ENCODE data around the gene TTLL3.
"Not testable (repeated sequence)": the region's sequence is repeated elsewhere in the genome, so short reads cannot be mapped to it uniquely, and the experiment has no call there.

Gene TTLL3, protein sequence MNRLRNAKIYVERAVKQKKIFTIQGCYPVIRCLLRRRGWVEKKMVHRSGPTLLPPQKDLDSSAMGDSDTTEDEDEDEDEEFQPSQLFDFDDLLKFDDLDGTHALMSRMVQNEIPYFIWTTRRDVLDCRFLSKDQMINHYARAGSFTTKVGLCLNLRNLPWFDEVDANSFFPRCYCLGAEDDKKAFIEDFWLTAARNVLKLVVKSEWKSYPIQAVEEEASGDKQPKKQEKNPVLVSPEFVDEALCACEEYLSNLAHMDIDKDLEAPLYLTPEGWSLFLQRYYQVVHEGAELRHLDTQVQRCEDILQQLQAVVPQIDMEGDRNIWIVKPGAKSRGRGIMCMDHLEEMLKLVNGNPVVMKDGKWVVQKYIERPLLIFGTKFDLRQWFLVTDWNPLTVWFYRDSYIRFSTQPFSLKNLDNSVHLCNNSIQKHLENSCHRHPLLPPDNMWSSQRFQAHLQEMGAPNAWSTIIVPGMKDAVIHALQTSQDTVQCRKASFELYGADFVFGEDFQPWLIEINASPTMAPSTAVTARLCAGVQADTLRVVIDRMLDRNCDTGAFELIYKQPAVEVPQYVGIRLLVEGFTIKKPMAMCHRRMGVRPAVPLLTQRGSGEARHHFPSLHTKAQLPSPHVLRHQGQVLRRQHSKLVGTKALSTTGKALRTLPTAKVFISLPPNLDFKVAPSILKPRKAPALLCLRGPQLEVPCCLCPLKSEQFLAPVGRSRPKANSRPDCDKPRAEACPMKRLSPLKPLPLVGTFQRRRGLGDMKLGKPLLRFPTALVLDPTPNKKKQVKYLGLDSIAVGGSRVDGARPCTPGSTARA

DNA sequence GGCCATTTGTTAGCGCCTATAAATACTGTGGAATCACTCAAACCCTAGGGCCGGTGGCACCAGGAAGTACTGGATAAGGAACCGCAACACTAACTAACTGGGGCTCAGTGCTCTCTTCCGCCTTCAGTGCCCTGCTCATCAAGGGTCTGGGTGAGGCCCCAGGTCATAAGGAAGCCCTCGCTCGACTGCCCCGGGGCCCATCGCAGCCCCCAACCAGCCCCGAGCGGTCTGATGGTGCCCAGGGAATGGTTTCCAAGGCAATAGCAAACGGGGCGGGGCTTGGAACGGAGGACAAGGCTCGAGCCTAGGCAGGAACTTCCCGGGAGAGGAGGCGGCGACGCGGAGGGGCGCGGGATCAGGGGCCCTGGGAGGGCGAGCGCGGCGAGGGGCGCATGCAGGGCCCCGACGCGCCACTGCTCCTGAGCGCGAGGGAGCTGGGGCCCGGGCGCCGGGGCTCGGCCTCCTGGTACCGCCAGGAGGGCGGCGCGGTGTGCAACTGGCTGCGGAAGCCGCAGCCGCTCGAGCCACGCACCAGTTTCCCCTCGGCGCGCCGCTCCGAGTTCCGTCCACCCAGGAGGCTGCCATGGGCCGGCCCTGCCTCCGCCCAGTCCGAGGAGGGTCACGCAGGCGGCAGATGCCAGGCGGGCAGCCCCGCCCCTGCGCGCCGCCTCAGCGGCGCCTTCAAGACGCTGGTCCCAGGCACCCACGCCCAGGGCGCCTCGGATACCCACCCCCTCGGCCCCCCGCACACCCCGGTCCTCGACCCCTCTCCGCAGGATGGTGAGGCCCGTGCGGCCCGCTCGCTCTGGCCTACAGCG, at the start of gene TTLL3:
TSS of gene TTLL3 (plus strand) at position 648 of the 818 bp plus-strand sequence. CDS start 400 bp downstream, outside the sequence.
- DNase-seq (ENCODE audit: low read depth) = peak; percentile 8

DNA sequence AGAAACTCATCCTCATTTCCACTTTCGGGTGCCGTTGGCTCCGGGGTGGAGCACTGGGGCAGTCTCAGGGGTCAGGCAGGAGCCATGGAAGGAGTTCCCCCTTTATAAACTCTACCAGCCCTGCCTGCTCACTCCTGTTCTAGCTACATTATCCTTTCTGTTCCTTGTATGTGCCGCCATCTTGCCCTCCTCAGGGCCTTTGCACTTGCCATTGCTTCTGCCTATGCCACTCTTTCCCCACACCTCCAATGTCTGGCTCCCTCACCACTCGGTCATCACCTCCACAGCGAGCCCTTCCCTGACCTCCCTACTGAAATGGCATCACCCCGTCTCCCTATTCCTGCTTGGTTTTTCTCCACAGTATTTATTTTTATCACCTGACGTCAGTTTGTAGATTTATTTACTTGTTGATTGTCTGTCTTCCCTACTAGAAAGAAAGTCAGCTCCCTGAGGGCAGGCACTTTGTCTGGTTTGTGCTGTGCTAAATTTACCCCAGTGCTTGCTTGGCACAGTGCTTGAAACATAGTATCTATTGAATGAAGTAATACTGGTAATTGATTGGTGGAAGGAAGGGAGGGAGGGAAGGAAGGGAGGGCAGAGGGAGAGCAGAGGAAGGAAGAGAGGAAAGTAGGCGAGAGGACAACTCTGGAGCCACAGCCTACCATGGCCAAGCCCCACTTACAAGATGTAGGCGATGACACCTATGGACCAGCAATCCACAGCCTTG, 49.1 kb upstream of the TTLL3 start:
- DNase-seq (ENCODE audit: low read depth) = no peak

DNA sequence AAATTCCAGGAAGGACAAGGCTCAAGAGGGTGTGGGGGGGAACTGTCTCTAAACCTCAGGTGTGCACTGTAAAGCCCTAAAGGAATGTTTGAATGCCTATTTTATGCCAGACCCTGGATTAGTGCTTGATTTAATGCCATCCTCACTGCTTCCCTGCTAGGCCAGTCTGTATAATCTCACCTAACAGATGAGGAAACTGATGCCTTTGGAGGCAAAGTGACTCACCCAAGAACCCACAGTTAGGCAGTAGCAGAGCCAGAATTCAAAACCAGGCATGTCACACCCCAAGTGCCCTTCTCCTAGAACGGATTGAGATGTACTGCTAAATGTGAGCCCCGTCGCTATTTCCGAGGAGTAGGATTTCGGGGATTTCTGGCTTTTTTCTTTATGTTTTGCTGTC, 48.1 kb upstream of the TTLL3 start:
- no peak for DNase-seq (ENCODE audit: low read depth)

DNA sequence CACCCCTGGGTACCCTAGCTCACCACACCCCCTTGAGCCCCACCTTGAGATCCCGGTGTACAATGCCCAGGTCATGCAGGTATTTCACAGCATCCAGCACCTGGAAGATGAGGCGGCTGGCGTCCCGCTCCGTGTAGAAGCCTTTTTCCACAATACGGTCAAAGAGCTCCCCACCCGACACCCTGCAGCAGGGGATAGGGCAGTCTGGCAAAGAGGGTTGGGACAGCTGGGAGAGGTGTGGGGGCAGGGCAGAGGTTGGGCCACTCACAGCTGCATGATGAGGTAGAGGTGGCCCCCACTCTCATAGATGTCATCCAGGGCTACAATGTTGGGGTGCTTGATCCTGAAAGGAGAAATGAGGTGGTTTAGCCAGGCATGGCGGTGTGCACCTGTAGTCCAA, 47.2 kb upstream of the TTLL3 start:
- no peak for DNase-seq (ENCODE audit: low read depth)

DNA sequence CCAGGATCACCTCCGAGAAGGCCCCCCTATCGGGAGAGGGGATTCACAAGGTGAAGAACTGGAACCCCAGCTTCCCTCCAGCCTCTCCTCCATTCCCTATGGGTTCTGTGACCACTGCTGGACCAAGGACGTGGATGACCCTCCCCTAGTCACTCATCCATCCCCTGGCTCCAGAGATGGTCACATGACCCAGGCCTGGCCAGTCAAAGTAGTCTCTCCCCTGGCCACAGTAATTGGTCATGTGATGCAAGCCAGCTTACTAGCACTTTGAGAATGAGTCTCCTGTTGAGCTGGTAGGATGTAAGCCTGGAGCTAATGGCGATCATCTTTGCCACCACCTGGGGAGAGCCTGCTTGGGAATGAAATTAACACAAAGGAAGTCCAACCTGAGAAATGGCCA, 44.2 kb upstream of the TTLL3 start:
- DNase-seq (ENCODE audit: low read depth) = no peak

DNA sequence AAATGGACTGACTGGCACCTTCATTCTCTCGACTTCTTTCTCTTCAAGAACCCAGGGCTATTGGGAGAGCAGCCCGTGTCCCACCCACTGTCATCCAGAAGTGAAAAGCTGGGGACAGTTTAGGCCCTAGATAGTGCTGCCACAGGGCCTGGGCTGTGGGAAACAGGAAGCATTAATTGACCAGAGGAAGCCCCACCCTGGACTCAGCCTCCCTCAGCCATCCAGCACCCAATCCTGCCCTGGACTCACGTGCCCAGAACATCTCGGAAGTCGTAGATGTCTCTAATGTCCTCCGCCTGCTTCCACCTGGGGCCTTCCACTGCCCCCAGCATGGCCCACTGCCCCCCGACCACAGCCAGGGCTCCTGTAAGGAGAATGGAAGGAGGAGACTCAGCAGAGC, 42.6 kb upstream of the TTLL3 start:
- DNase-seq (ENCODE audit: low read depth) = no peak

DNA sequence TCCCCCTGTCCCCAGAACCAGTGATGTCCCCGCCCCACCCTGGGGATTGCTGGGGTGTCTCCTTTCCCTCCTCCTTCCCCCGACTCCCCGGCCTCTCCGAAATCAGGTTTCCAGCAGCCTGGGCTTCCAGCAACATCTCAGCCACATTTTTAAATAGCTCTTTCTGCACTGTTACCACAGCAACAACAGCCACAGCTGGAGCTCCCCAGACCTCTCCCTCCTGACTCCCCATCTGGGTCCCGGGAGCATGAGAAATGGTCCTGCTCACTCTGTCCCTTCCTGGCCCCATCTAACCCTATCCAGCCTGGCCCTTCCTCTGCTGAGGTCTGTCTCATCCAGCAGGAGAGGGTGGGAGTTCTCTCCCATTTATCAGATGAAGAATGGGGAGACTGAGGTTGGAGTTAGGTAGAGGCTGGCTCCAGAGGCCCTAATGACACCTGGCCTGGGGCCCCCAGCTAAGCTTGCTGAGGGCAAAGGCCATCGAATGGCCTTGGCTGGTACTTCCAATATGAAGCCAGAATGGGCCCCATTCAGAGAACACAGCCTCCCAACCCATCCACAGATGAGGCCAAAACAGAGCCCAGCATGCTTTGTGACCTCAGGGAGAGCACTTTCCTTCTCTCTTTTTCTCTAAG, 41.8 kb upstream of the TTLL3 start:
- DNase-seq (ENCODE audit: low read depth) = no peak

DNA sequence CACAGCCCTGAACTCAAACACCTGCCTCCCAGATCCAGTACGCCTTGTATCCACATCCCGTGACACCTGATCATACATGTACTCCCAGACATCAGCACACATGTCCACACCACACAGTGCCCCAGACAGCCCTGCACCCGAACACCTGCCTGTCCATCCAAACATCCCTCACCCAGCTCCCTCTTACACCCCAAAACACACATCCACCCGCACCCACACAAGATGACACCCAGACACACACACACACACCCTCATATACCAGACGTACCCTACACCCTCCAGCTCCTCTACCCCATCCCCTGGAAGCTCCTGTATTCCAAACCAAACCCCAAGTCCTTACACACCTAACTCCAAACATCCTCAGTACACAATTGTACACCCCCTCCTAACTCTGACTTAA, 41.0 kb upstream of the TTLL3 start:
- DNase-seq (ENCODE audit: low read depth) = no peak

DNA sequence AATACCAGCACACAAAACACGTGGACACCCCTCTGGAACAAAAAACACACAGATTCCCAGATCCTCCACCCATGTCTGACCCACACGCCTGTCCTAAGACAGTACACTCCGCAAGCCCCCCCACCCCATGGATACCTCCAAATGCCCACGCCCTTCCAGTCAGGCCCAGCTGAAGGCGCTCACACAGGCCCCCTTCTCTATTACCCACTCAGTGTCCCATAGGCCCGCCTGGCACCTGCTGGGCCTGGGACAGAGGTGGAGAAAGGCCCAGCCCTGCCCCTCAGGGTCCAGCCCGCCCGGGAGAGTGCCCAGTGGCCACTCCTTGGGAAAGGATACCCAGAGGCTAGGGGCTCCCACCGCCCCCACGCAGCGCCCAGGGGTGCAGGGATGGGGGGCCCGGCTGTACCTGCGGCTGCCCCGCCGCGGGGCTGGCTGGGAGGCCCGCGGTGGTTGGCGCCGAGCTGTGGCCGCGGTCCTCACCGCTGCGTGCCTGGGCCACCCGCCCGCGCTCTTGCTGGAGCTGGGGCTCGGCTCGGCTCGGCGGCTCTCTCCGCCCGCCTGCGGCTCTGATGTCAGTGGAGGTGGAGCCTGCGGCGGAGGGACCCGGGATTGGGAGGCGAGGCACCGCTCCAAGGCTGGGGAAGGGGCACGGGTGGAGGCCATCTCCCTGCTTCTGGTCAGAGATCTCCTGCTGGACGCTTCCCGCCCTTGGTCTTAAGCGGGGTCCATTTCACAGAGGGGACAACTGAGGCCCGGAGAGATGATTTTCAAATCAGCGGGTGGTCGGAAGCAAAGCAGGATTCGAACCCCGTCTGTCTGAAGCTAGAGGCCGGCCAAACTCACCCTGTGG, 40.4 kb upstream of the TTLL3 start, which contains the start of gene CAMK1:
TSS of gene CAMK1 (minus strand) at position 522 of the 850 bp plus-strand sequence. CDS start 2,198 bp downstream, outside the sequence.
- no peak for DNase-seq (ENCODE audit: low read depth)

DNA sequence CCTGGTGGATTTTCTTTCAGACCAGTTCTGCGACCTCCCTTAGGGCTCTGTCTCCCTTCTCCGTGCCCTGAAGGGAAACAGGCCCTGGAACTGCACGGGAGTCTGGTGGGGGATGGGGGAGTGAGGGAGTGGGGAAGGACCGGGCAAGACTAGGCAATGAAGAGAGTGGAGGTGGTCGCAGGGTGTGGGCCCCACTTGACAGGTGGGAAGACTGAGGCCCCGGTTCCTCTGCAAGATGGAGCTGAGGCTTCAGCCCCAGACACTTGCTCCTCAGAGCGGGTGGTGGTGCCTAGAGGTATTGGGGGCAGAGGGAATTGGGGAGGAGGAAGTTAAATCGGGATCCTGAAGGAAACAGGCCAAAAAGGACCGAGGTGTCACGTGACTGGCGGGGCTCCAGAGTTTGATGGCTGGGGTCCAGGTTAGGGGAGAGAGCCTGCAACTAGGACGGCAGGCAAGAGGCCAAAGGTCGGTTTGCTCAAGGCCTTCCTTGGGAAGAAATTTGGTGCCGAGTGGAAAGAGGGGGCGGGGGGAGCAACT, 39.7 kb upstream of the TTLL3 start:
- DNase-seq (ENCODE audit: low read depth) = no peak

DNA sequence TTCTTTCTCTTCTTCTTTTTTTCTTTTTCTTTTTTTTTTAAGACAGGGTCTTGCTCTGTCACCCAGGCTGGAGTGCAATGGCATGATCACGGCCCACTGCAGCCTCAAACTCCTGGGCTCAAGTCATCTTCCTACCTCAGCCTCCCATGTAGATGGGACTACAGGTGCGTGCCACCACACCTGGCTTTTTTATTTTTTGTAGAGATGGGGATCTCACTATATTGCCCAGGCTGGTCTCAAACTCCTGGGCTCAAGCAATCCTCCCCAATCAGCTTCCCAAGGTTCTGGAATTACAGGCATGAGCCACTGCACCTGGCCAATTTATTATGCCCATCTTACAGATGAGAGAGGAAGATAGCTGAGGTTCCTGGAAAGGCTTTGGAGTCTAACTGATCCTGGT, 39.1 kb upstream of the TTLL3 start:
- not testable (repeated sequence) for DNase-seq (ENCODE audit: low read depth)

DNA sequence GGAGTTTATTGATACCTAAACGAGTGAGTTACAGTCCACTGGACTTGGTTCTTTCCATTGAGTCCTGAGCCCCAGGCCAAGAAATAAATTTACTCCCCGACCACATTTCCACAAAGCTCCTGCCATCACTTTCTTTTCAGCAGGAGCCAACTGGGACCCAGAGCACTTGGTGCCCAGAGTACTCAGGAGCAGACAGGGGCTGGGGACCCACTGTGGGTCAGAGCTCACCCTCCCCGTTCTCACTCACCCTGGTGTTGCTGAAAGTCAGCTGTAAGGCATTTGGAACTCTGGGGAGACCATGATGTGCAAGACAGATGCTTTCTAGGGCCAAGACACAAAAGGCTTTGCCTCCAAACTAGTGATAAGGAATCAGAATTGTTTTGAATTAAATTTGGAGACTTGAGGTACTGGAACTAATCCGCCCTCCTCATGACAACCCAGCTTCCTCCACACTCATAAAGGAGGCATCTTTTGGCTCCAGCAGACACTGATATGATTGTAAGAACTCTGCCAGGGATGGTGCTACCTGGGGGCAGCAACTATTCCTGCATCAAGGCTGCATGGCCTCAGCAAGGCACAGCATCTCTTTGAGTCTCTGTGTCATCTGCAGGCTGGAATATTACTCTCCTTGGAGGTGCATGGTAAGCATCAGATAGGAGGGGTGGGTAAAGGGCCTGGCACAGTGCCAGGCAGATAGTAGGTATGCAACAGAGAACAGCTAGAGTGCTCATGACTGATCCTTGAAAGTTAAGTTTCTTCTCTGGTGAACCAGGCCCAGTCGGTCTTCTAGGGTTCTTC, 33.0 kb upstream of the TTLL3 start:
- DNase-seq (ENCODE audit: low read depth) = no peak

DNA sequence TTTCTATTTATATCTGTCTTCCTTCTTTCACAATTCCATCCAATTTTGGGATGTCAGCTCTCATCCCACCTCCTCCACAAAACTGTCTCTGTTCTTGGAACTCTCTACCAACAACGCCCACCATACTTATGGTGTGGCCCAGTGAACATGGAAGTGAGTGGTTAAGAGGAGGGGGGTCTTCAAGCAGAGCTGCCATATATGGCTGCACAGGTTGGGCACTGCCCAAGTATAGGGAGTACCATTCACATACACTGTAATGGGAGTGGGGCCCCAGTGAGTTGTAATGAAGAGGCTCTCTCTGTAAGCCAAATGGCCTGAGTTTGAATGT, 32.4 kb upstream of the TTLL3 start:
- DNase-seq (ENCODE audit: low read depth) = no peak

DNA sequence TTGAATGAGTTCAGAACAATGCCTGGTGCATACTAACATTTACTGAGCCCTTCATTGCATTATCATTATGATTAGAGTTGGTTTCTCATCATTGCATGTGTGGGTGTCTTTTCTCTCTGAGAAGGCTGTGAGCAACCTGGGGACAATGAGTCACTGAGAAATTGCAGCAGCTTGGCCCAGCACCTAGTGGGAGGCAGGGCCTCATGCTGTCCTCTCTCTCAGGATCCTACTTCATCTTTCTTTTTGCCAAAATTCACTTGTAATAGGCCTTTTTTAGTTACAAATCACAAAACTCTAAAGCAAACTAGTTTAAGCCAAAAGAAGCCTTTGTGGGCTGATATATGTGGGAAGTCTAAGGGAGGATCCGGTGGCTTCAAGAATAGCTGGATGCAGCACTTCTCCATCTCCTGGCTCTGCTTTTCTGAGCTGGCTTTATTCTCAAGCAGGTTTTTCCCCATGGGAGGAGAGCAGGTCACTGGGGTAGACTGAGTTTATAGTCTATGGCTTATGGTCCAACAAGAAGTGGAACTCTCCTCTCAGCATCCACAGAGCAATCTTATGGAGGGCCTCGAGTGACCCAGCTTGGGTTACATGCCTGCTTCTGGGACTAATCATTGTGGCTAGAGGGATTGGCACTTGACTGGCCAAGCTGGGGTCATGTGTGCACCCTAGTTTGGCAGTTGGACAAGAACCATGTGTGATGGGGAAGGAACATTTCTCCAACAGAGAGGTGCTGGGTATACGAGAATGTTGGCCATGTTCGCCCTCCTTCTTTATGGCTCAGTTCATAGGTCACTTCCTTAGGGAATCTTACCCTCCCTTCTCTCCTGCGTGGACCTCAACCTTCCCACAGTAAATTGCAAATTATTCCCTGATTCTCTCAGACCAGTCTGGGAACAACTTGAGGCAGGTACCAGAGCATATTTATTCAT, 31.7 kb upstream of the TTLL3 start:
- DNase-seq (ENCODE audit: low read depth) = no peak

DNA sequence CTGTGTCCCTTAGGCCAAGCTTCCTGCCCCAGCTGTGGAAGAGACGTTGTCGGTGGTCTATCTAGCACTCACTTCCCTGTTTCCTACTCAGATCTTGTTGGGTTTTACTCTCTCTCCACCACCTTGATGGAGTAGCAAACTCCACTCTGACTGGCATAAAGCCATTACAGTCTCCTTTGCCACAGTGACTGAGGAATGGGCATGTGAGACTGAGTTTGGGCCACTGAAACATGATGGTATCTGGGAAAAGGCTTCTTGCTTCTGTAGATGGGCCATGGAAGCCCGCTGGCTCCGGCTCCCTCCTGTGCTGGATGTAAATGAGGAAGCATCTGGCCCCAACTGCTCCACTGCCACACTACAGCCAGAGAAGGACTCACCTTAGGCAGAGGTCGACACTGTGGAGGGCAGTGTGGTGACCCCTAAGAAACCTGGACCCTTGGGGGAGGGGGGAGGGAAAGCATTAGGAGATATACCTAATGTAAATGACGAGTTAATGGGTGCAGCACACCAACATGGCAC, 30.9 kb upstream of the TTLL3 start:
- no peak for DNase-seq (ENCODE audit: low read depth)

DNA sequence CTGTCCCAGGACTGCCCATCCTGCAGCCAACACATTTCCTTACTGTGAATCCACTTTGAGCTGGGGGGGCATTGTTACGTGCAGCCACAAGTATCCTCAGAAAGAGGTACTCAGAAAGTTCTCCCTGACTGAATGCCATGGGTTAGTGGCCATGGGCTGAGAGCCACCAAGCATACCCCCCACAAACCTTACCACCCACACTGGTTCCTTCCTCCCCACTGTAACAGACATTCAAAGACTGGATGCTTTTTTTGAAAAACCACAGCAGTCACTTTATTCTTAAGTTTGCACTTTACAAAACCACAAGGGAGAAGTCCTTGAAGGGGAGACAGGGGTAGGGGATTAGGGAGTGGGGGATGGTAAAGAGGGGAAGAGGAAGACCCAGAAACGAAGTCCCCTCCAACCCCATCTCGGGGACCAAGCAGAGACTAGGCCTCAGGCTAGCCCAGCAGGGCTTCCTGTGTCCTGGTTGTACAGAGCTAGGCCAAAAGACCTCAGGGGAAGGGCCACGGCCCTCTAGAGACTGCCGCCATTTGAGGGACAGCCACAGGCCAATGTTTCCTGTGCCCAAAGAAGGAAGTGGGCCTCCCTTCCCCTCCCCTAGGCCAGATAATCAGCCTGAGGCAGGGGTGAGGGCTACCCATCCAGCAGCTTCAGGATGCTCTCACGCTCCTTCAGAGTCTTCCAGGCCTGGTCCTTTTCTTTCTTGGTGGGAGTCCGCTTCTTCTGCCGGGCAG, 30.2 kb upstream of the TTLL3 start:
- no peak for DNase-seq (ENCODE audit: low read depth)

DNA sequence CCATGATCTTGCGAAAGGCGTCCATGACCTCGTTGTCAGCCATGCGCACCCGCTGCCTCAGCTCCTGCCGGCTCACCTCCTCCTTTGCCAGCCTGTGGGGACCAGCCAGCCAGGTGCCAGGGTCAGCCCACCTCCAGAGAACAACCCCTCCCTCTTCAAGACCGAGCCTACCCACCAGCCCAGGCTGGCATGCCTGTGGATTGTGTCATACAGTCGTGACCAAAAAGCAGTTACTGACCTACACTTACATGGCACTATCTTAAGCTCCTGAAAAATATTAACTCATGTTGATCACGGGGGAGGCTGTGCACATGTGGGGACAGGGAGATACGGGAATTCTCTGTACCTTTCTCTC, 29.6 kb upstream of the TTLL3 start:
- DNase-seq (ENCODE audit: low read depth) = no peak

Data from stimulated activated CD8-positive, alpha-beta memory T cell treated with anti-CD3 and anti-CD28 coated beads, Interleukin-15, amount 100 ng/mL, for 1 hour (primary cell).